DOHH2 (cell line): ENCODE results near the gene CENPW.

Experiments used
- CTCF ChIP-seq: fragments of 200-600 bp; sonication (generic); IDR thresholded peaks from one replicate; pipeline ENCODE4 v1.5.1; 2014; ENCODE audit warnings: antibody characterized with exemption, mild to moderate bottlenecking, low read depth, low read length; ENCODE audit not compliant: poor library complexity, severe bottlenecking
- EZH2phosphoT487 ChIP-seq: fragments of 200-600 bp; sonication (generic); IDR thresholded peaks from 2 replicates; pipeline ENCODE4 v1.6.1; 2017; ENCODE audit warnings: borderline replicate concordance, mild to moderate bottlenecking, antibody characterized with exemption, low read length, moderate library complexity, mixed read lengths

DNA sequence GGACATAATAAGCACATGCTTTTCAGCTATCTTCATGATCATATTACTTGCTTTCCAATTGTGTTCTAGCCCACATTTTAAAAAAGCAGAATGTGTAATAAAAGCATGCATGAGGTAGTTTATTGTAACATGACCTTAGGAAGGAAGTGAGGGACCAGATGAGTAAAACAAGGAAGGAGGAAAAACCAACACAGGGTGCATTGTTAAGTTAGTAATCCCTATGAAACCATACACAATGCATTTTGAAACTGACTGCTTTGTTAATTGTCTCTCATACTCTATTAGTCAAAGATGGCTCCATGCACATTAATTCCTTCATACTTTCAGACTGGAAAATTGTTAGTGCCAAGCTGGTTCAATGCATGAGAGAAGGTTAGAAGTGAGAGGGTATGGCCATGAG is 37.7 kb upstream of the CENPW start:
- TF ChIP-seq CTCF = no peak
- TF ChIP-seq EZH2phosphoT487 = no peak
